H1 (cell line): ENCODE measurements around the gene ADRA2A. TPM values are rescaled to one million over a fixed set of nuclear protein-coding genes. Genes with fewer than 3 reads are reported as not detected.

Experiments used
- CTCF ChIA-PET: fragments of 300-600 bp; sonication (Branson Sonifier 250); formaldehyde crosslinking; loops from one replicate; lab custom pipeline; 2021; ENCODE audit not compliant: partially characterized antibody; lab: Charles Lee
- POLR2A ChIA-PET: fragments of 300-600 bp; sonication (Branson Sonifier 250); formaldehyde crosslinking; loops from one replicate; lab custom pipeline; 2021; ENCODE audit warnings: inconsistent platforms; ENCODE audit not compliant: partially characterized antibody; lab: Charles Lee
- DNase-seq, 2 experiments: peaks; one replicate each; pipeline versions ENCODE4 v3.0.0 to v3.0.0-alpha.2; 2010 to 2022; ENCODE audit warnings: low spot score in 2 of 2, low read depth in 1 of 2, mixed read lengths in 1 of 2
- FAIRE-seq: peaks from 2 replicates; lab custom pipeline; 2011; peaks lifted over from hg19 to GRCh38; lab: Jason Lieb, UNC
- H2AFZ ChIP-seq: 2 replicates; pipeline ENCODE4 v1.8.1; 2012; ENCODE audit warnings: low read length, inconsistent platforms
- H2AK5ac ChIP-seq: 2 replicates; pipeline ENCODE4 v1.6.1; 2013; ENCODE audit warnings: low read depth, low read length
- H2BK120ac ChIP-seq: replicated peaks from 2 replicates; pipeline ENCODE3; 2013; ENCODE audit warnings: low read depth, low read length, inconsistent platforms
- H2BK12ac ChIP-seq: 2 replicates; pipeline ENCODE4 v1.6.1; 2013; ENCODE audit warnings: low read depth, low read length
- H2BK15ac ChIP-seq: 2 replicates; pipeline ENCODE4 v1.6.1; 2013; ENCODE audit warnings: low read length
- H2BK20ac ChIP-seq: 2 replicates; pipeline ENCODE4 v1.6.1; 2013; ENCODE audit warnings: low read length
- H2BK5ac ChIP-seq: 2 replicates; pipeline ENCODE4 v1.6.1; 2013; ENCODE audit warnings: low read depth, low read length
- H3K14ac ChIP-seq: 2 replicates; pipeline ENCODE4 v1.6.1; 2013; ENCODE audit warnings: inconsistent platforms; ENCODE audit not compliant: insufficient read length
- H3K18ac ChIP-seq: 2 replicates; pipeline ENCODE4 v1.6.1; 2013; ENCODE audit warnings: low read length; ENCODE audit errors: extremely low read depth
- H3K23ac ChIP-seq: 2 replicates; pipeline ENCODE4 v1.6.1; 2013; ENCODE audit warnings: inconsistent platforms; ENCODE audit not compliant: insufficient read length
- H3K23me2 ChIP-seq: 2 replicates; pipeline ENCODE4 v1.6.1; 2013; ENCODE audit warnings: low read depth, low read length
- H3K27ac ChIP-seq: 2 replicates; pipeline ENCODE4 v1.6.1; 2011; ENCODE audit warnings: low read depth, low read length, inconsistent platforms
- H3K27me3 ChIP-seq, 4 experiments: replicated peaks in 1 of 4; 1 replicate in 1 of 4; 2 replicates in 3 of 4; pipeline versions ENCODE4 v1.6.1 to v1.8.1; 2011 to 2013; ENCODE audit warnings: low read length in 3 of 4, mild to moderate bottlenecking in 3 of 4, inconsistent platforms in 2 of 4, mixed read lengths in 2 of 4, moderate library complexity in 1 of 4; ENCODE audit not compliant: control insufficient read depth in 3 of 4, insufficient read depth in 3 of 4; ENCODE audit errors: extremely low read depth in 1 of 4
- H3K36me3 ChIP-seq, 4 experiments: 2 replicates each; pipeline versions ENCODE4 v1.6.1 to v1.8.1; 2011 to 2013; ENCODE audit warnings: mild to moderate bottlenecking in 4 of 4, low read length in 3 of 4, moderate library complexity in 2 of 4, control low read depth in 1 of 4, inconsistent platforms in 1 of 4; ENCODE audit not compliant: insufficient read depth in 4 of 4, control insufficient read depth in 2 of 4
- H3K4ac ChIP-seq: replicated peaks from 2 replicates; pipeline ENCODE3; 2013; ENCODE audit warnings: low read length, low read depth, mixed read lengths, inconsistent platforms; ENCODE audit not compliant: insufficient read length
- H3K4me1 ChIP-seq, 4 experiments: replicated peaks in 1 of 4; 1 replicate in 1 of 4; 2 replicates in 3 of 4; pipeline versions ENCODE4 v1.6.1 to v1.8.1; 2011 to 2013; ENCODE audit warnings: low read length in 3 of 4, inconsistent platforms in 2 of 4, mixed read lengths in 1 of 4; ENCODE audit not compliant: insufficient read depth in 4 of 4, control insufficient read depth in 3 of 4
- H3K4me2 ChIP-seq, 2 experiments: 2 replicates each; pipeline versions ENCODE4 v1.6.1 to v1.8.1; 2011 to 2013; ENCODE audit warnings: low read depth in 2 of 2, low read length in 2 of 2, control low read depth in 1 of 2, inconsistent platforms in 1 of 2, mild to moderate bottlenecking in 1 of 2; ENCODE audit not compliant: insufficient read depth in 1 of 2
- H3K4me3 ChIP-seq, 4 experiments: fragments of 200-600, 300-600 bp in 1 of 4; sonication (generic), shearing (Covaris generic), sonication (Bioruptor Twin) in 1 of 4; 2 replicates each; pipeline versions ENCODE4 v1.5.1 to v1.8.1; 2011 to 2016; ENCODE audit warnings: low read length in 4 of 4, low read depth in 3 of 4, control low read depth in 2 of 4, inconsistent platforms in 2 of 4, mild to moderate bottlenecking in 2 of 4, mixed read lengths in 1 of 4, moderate library complexity in 1 of 4; ENCODE audit not compliant: insufficient read depth in 2 of 4; ENCODE audit errors: extremely low read depth in 1 of 4
- H3K56ac ChIP-seq: replicated peaks from 2 replicates; pipeline ENCODE3; 2013; ENCODE audit warnings: low read depth, mild to moderate bottlenecking, mixed read lengths, low read length, inconsistent platforms; ENCODE audit not compliant: insufficient read length
- H3K79me1 ChIP-seq: 2 replicates; pipeline ENCODE4 v1.6.1; 2013; ENCODE audit warnings: low read depth, low read length, control low read depth
- H3K79me2 ChIP-seq, 2 experiments: 2 replicates each; pipeline versions ENCODE4 v1.6.1 to v1.8.1; 2012 to 2013; ENCODE audit warnings: low read length in 2 of 2, mild to moderate bottlenecking in 2 of 2, inconsistent platforms in 1 of 2; ENCODE audit not compliant: insufficient read depth in 2 of 2, control insufficient read depth in 1 of 2
- H3K9ac ChIP-seq, 4 experiments: replicated peaks in 1 of 4; 1 replicate in 1 of 4; 2 replicates in 3 of 4; pipeline versions ENCODE4 v1.6.1 to v1.8.1; 2011 to 2013; ENCODE audit warnings: low read depth in 3 of 4, low read length in 3 of 4, control low read depth in 2 of 4, mild to moderate bottlenecking in 2 of 4, moderate library complexity in 2 of 4, inconsistent platforms in 1 of 4; ENCODE audit errors: extremely low read depth in 1 of 4
- H3K9me3 ChIP-seq, 2 experiments: 2 replicates each; pipeline versions ENCODE4 v1.6.1 to v1.8.1; 2012 to 2013; ENCODE audit warnings: mild to moderate bottlenecking in 2 of 2, moderate library complexity in 2 of 2, control low read depth in 1 of 2, inconsistent platforms in 1 of 2, low read depth in 1 of 2, low read length in 1 of 2, mixed read lengths in 1 of 2; ENCODE audit not compliant: insufficient read depth in 2 of 2
- H4K20me1 ChIP-seq, 2 experiments: replicated peaks in 1 of 2; 2 replicates each; pipeline versions ENCODE3 to v1.8.1; 2011 to 2013; ENCODE audit warnings: inconsistent platforms in 2 of 2, low read length in 2 of 2, mild to moderate bottlenecking in 1 of 2; ENCODE audit not compliant: insufficient read depth in 2 of 2, control insufficient read depth in 1 of 2
- H4K5ac ChIP-seq: 2 replicates; pipeline ENCODE4 v1.6.1; 2013; ENCODE audit warnings: low read length, low read depth, mixed read lengths, inconsistent platforms; ENCODE audit not compliant: insufficient read length
- H4K8ac ChIP-seq: 2 replicates; pipeline ENCODE4 v1.8.0; 2013; ENCODE audit warnings: mild to moderate bottlenecking, moderate library complexity, low read length, inconsistent platforms; ENCODE audit not compliant: insufficient read depth; ENCODE audit errors: extremely low read depth
- H4K91ac ChIP-seq: replicated peaks from 2 replicates; pipeline ENCODE3; 2013; ENCODE audit warnings: low read length, mixed read lengths, inconsistent platforms; ENCODE audit not compliant: insufficient read length
- CTCF ChIP-seq, 3 experiments: IDR thresholded peaks; 1 replicate in 2 of 3; 2 replicates in 1 of 3; pipeline versions ENCODE4 v1.5.1 to v1.6.1; 2011; ENCODE audit warnings: low read length in 3 of 3, mild to moderate bottlenecking in 3 of 3, inconsistent platforms in 2 of 3, low read depth in 1 of 3, moderate library complexity in 1 of 3; ENCODE audit not compliant: insufficient read depth in 1 of 3; ENCODE audit errors: control extremely low read depth in 1 of 3
- EP300 ChIP-seq, 2 experiments: IDR thresholded peaks; 1 replicate in 1 of 2; 2 replicates in 1 of 2; pipeline ENCODE4 v1.6.1; 2011 to 2012; ENCODE audit warnings: low read depth in 2 of 2, low read length in 2 of 2, mild to moderate bottlenecking in 2 of 2, borderline replicate concordance in 1 of 2, inconsistent platforms in 1 of 2, moderate library complexity in 1 of 2
- WGBS, 2 experiments: shearing (Covaris generic) in 1 of 2; methylation state at CpG; one replicate each; pipeline versions ENCODE4 v1.1.6 to v1.1.7; 2013 to 2015; ENCODE audit warnings: low lambda C conversion rate in 2 of 2, mixed read lengths in 2 of 2, inconsistent platforms in 1 of 2, low coverage in 1 of 2, missing lambda C conversion rate in 1 of 2; ENCODE audit not compliant: insufficient replicate concordance in 2 of 2, insufficient coverage in 1 of 2, insufficient read length in 1 of 2; ENCODE audit errors: extremely low coverage in 1 of 2, missing lambda C conversion rate in 1 of 2; 5-methylcytosine and 5-hydroxymethylcytosine counted together
- polyA plus RNA-seq, 7 experiments: library from polyadenylated mRNA; depleted of rRNA in 3 of 7; stranded (reverse) in 5 of 7; unstranded in 2 of 7; fragments of >200 nt in 5 of 7; fragments of 200-250 nt in 2 of 7; gene quantifications; 1 replicate in 5 of 7; 2 replicates in 1 of 7; 4 replicates in 1 of 7; pipeline versions ENCODE4 v1.2.1 to v1.2.3, GENCODE V29; 2011 to 2013; ENCODE audit warnings: missing spikeins in 2 of 7, mixed read lengths in 2 of 7
- total RNA-seq: library from RNA; stranded (reverse); fragmentation: NEBNext Ultra II Directional; extraction: Animal tissue kit (Norgen Biotek cat#: 25700); gene quantifications from 2 replicates; pipeline ENCODE4 v1.2.1, GENCODE V29; 2021

The ADRA2A gene
- total and polyA plus RNA-seq, 2 of the 8 experiments (the other 6 are each of a cell fraction or from before 2014, with no cell fraction given), result 5.9 to 6.2 TPM

DNA sequence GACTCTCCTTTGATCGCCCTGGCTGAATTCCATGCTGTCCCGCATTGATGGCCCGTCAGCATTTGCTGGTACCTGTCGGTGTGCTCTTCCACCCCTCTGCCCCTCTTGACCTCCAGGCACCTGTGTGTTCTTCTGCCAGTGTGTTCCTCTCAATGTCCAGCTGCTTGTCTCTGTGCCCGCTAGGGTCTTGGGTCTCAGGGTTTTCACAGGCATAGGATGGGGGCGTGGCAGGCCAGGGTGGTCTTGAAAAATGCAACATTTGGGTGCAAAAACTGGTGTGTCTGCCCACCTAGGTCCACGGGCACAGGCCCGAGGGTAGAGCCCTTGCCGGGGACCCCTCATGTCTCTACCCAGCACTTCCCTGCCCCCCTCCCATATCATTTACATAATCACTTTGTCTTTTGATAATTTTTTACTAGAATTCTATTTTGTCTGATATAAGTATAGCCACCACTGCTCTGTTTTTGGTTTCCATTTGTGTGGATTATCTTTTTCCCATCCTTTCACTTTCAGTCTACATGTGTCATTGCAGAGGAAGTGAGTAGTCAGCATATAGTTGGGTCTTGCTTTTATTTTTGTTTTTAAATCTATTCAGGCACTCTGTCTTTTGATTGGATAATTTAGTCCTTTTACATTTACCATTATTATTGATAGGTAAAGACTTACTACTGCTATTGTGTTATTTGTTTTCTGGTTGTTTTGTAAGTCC lies 46.6 kb upstream of the ADRA2A start:
- Histone ChIP-seq H3K4me2 (no peak overlapping the region), H3K56ac (no peak overlapping the region), H2AK5ac (no peak overlapping the region), H2AFZ (no peak overlapping the region), H4K91ac (no peak overlapping the region), H3K14ac (no peak overlapping the region), H3K4me1 (no peaks in the 10 kb centered on the region), H3K9me3 (peaks cover 2 to 3% of the 10 kb centered on the region in 2 experiments; a peak in 2 of 4 replicates), H4K8ac (peak overlapping the region; percentile 62; the same call in 1 of the 2 replicates), H3K27ac (no peak overlapping the region), H3K27me3 (no peaks in the 10 kb centered on the region), H2BK120ac (no peak overlapping the region), H3K23me2 (no peaks in the 10 kb centered on the region), H3K4ac (no peak overlapping the region), H3K18ac (no peak overlapping the region)
- WGBS, 2 experiments, result 95% methylated on average over 9 of the region's 9 CpGs; no CpG with 5 or more reads in 1 of the 2 experiments
- CTCF ChIA-PET, result no interaction called here
- FAIRE-seq, result no peak
- no peak for DNase-seq
- no peak for TF ChIP-seq EP300 (IDR thresholded peaks at IDR 0.05; ENCODE audit: borderline replicate concordance in 1 of 2, low read depth in 2 of 2, low read length in 2 of 2)
- no peak for TF ChIP-seq CTCF (IDR thresholded peaks at IDR 0.05; ENCODE audit: control extremely low read depth in 1 of 3, insufficient read depth in 1 of 3, low read depth in 1 of 3, low read length in 3 of 3)
- TF ChIP-seq, all 59 proteins: peak for 0
- H3K23ac ChIP-seq, result no peak overlapping the region
- H3K9ac ChIP-seq, result no peak overlapping the region
- H3K36me3 ChIP-seq, result peaks cover 0 to 2% (median 0%) of the 10 kb centered on the region in 4 experiments; a peak in 1 of 8 replicates
- no peak overlapping the region for H3K4me3 ChIP-seq
- H4K5ac ChIP-seq, result no peak overlapping the region
- POLR2A ChIA-PET, result no interaction called here
- no peak overlapping the region for H2BK15ac ChIP-seq
- H3K79me2 ChIP-seq, result no peaks in the 10 kb centered on the region
- no peak overlapping the region for H2BK20ac ChIP-seq
- no peaks in the 10 kb centered on the region for H3K79me1 ChIP-seq
- no peak overlapping the region for H2BK5ac ChIP-seq
- no peaks in the 10 kb centered on the region for H4K20me1 ChIP-seq
- no peak overlapping the region for H2BK12ac ChIP-seq
